NCI-H2196 treated with DMSO at 0.1 percent for 48 hours (cell line): ENCODE measurements around the gene UTP15.

Experiments used
- DNase-seq: peaks from one replicate; lab custom pipeline; 2025; ENCODE audit not compliant: unreplicated experiment; lab: John Stamatoyannopoulos, UW

UTP15 gene

GRCh38 chr5:73564675-73565074 lies 868 bp upstream of the UTP15 start:
- no peak for DNase-seq

GRCh38 chr5:73565969-73566547 lies 515 bp downstream of the UTP15 start:
- no peak for DNase-seq

- DNase-seq: no peak
Observed at GRCh38 chr5:73582285-73583145, 17.0 kb downstream of the UTP15 start.

- DNase-seq: no peak
Observed at GRCh38 chr5:73587923-73588322, 22.4 kb downstream of the UTP15 start.

- DNase-seq: peak; percentile 12
Observed at GRCh38 chr5:73591102-73591695, 25.7 kb downstream of the UTP15 start.

- DNase-seq: no peak
Observed at GRCh38 chr5:73591698-73592501, 26.4 kb downstream of the UTP15 start.

- no peak for DNase-seq
Observed at GRCh38 chr5:73592551-73592950, 27.0 kb downstream of the UTP15 start.

- no peak for DNase-seq
Observed at GRCh38 chr5:73596705-73597328, 31.3 kb downstream of the UTP15 start.

GRCh38 chr5:73599380-73599779 lies 33.8 kb downstream of the UTP15 start:
- no peak for DNase-seq

GRCh38 chr5:73603998-73604397 lies 38.5 kb downstream of the UTP15 start:
- no peak for DNase-seq

- no peak for DNase-seq
Observed at GRCh38 chr5:73605223-73606087, 39.9 kb downstream of the UTP15 start.

GRCh38 chr5:73606206-73606753 lies 40.7 kb downstream of the UTP15 start:
- no peak for DNase-seq

- no peak for DNase-seq
Observed at GRCh38 chr5:73607228-73607627, 41.7 kb downstream of the UTP15 start.

- DNase-seq: no peak
Observed at GRCh38 chr5:73612799-73613198, 47.3 kb downstream of the UTP15 start.

- no peak for DNase-seq
Observed at GRCh38 chr5:73615085-73615484, 49.5 kb downstream of the UTP15 start.

GRCh38 chr5:73615947-73616346 lies 50.4 kb downstream of the UTP15 start:
- no peak for DNase-seq

GRCh38 chr5:73617510-73618279 lies 52.2 kb downstream of the UTP15 start:
- no peak for DNase-seq

GRCh38 chr5:73619606-73620333 lies 54.2 kb downstream of the UTP15 start:
- no peak for DNase-seq
